ENCODE data around the gene LYRM2.

LYRM2 gene

GRCh38 chr6:89590133-89590532 is 48.4 kb downstream of the LYRM2 start:
- ATAC-seq (no peak), DNase-seq (ENCODE audit: low spot score in 2 of 2) (no peak)
- H3K27ac Mint-ChIP-seq, result peak overlapping the region; percentile 63
- no peak overlapping the region for H3K4me3 Mint-ChIP-seq
- no peaks in the 10 kb centered on the region for H3K9me3 Mint-ChIP-seq
- no peaks in the 10 kb centered on the region for H3K4me1 Mint-ChIP-seq
- no peaks in the 10 kb centered on the region for H3K36me3 Mint-ChIP-seq

- no peaks in the 10 kb centered on the region for H3K4me1 Mint-ChIP-seq
- H3K9me3 Mint-ChIP-seq, result no peaks in the 10 kb centered on the region
- H3K36me3 Mint-ChIP-seq, result no peaks in the 10 kb centered on the region
- H3K4me3 Mint-ChIP-seq, result no peak overlapping the region
- H3K27ac Mint-ChIP-seq, result peak overlapping the region; percentile 63
- DNase-seq (ENCODE audit: low spot score in 2 of 2) (no peak), ATAC-seq (no peak)
Measured at GRCh38 chr6:89589297-89590025, 49.1 kb downstream of the LYRM2 start.

DNA sequence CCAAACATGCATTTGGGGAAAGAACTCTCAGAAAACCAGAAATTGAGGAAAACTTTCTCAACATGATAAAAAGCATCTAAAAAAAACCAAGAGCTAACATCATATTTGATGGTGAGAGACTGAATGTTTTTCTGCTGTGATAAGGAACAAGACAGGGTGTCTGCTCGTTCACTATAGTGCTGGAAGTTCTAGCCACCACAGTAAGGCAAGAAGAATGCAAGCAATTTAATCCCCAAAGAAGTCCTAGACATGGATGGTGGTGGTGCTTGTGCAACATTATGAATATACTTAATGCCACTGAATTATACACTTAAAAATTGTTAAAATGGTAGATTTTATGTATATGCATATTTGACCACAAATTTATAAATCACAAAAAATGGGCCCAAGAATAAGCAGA is 53.4 kb downstream of the LYRM2 start:
- no peaks in the 10 kb centered on the region for H3K36me3 Mint-ChIP-seq
- no peaks in the 10 kb centered on the region for H3K9me3 Mint-ChIP-seq
- DNase-seq (ENCODE audit: low spot score in 2 of 2), result no peak
- H3K27ac Mint-ChIP-seq, result no peak overlapping the region
- no peaks in the 10 kb centered on the region for H3K4me1 Mint-ChIP-seq
- no peak overlapping the region for H3K4me3 Mint-ChIP-seq
- no peak for ATAC-seq

DNA sequence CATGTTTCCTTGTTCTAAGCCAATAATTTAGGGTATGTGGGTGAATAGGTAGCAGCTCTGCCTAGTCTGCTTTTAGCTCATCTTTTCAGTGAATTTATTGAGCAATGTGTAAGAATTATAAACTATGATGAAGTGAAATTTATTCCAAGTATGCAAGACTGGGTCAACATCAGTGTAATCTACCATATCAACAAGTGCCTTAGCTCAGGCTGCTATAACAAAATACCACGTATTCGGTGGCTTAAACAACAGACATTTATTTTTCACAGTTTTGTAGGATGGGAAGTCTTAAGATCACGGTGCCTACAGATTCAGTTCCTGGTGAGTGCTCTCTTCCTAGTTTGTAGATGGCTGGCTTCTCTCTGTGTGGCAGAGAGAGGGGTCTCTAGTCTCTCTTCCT is 54.0 kb downstream of the LYRM2 start:
- ATAC-seq (no peak), DNase-seq (ENCODE audit: low spot score in 2 of 2) (no peak)
- H3K4me3 Mint-ChIP-seq, result no peak overlapping the region
- H3K36me3 Mint-ChIP-seq, result no peaks in the 10 kb centered on the region
- no peak overlapping the region for H3K27ac Mint-ChIP-seq
- no peaks in the 10 kb centered on the region for H3K4me1 Mint-ChIP-seq
- H3K9me3 Mint-ChIP-seq, result no peaks in the 10 kb centered on the region

GRCh38 chr6:89583559-89583958 is 55.0 kb downstream of the LYRM2 start:
- DNase-seq (ENCODE audit: low spot score in 2 of 2) (no peak), ATAC-seq (no peak)
- no peaks in the 10 kb centered on the region for H3K36me3 Mint-ChIP-seq
- no peak overlapping the region for H3K27ac Mint-ChIP-seq
- H3K4me3 Mint-ChIP-seq, result no peak overlapping the region
- H3K4me1 Mint-ChIP-seq, result no peaks in the 10 kb centered on the region
- no peaks in the 10 kb centered on the region for H3K9me3 Mint-ChIP-seq

DNA sequence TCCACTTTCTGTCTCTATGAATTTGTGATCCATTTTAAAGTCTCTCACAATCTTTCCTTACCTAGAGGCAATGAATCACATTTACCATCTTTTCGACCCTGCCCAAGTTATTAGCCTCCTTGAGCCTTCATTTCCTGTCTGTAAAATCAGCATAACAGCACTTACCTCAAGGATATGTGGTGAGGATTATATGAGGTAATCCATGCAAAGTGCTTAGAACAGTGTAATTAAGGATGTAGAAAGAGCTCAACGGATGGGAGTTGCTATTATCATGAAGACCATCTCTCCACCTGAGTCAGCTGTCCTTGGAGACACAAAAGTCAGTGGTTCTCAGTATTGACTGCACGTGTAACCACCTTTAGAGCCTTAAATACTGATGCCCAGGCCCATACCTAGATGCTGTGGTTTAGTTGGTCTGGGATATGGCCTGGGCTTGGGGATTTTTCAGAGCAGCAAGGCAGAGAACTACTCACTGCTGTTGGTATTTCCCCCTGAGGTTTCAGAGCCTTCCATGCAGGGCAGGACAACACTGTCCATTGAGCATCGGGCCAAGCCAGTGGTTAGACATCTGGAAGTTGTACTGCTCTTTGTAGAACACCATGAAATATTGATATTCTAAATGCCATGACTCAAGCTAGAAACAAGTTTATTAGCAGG is 55.8 kb downstream of the LYRM2 start:
- ATAC-seq (no peak), DNase-seq (ENCODE audit: low spot score in 2 of 2) (no peak)
- Mint-ChIP-seq H3K36me3 (no peaks in the 10 kb centered on the region), H3K4me3 (no peak overlapping the region), H3K4me1 (no peaks in the 10 kb centered on the region), H3K9me3 (no peaks in the 10 kb centered on the region), H3K27ac (no peak overlapping the region)

DNA sequence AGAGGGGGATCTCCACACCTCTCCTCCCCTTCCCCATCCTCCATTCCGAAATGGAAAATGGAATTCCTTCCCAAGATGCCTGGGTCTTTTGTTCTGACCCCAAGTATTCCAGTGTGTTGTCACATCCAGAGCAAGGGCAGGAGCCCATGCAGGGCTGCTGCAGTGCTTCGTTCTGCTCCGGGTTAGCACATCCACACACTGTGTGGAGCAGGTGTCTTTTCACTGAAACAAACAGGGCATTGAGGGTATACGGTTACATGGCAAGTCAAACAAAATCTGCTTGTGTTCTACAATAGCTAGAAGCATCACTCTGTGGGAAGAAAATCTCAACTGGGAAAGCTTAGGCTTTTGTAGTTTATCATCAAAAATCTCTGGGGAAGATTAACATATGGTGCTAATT is 56.9 kb downstream of the LYRM2 start:
- no peak overlapping the region for H3K4me3 Mint-ChIP-seq
- ATAC-seq, result no peak
- H3K4me1 Mint-ChIP-seq, result no peaks in the 10 kb centered on the region
- H3K9me3 Mint-ChIP-seq, result no peaks in the 10 kb centered on the region
- no peak overlapping the region for H3K27ac Mint-ChIP-seq
- no peaks in the 10 kb centered on the region for H3K36me3 Mint-ChIP-seq
- no peak for DNase-seq (ENCODE audit: low spot score in 2 of 2)

GRCh38 chr6:89580997-89581666 is 57.4 kb downstream of the LYRM2 start:
- no peaks in the 10 kb centered on the region for H3K9me3 Mint-ChIP-seq

GRCh38 chr6:89575562-89575960 is 63.0 kb downstream of the LYRM2 start:
- ATAC-seq, result no peak
- Mint-ChIP-seq H3K27ac (no peak overlapping the region), H3K9me3 (no peaks in the 10 kb centered on the region), H3K4me1 (no peaks in the 10 kb centered on the region), H3K36me3 (no peaks in the 10 kb centered on the region), H3K4me3 (no peak overlapping the region)
- DNase-seq (ENCODE audit: low spot score in 2 of 2), result no peak

More at GRCh38 chr6:89580997-89581666, 57.4 kb downstream of the LYRM2 start:
- DNase-seq (ENCODE audit: low spot score in 2 of 2) (no peak), ATAC-seq (no peak)
- Mint-ChIP-seq H3K4me3 (no peak overlapping the region), H3K4me1 (no peaks in the 10 kb centered on the region), H3K36me3 (no peaks in the 10 kb centered on the region), H3K27ac (no peak overlapping the region)

GRCh38 chr6:89574910-89575561 is 63.5 kb downstream of the LYRM2 start:
- Mint-ChIP-seq H3K4me1 (no peaks in the 10 kb centered on the region), H3K27ac (no peak overlapping the region), H3K4me3 (no peak overlapping the region), H3K9me3 (no peaks in the 10 kb centered on the region), H3K36me3 (no peaks in the 10 kb centered on the region)
- ATAC-seq (no peak), DNase-seq (ENCODE audit: low spot score in 2 of 2) (no peak)

DNA sequence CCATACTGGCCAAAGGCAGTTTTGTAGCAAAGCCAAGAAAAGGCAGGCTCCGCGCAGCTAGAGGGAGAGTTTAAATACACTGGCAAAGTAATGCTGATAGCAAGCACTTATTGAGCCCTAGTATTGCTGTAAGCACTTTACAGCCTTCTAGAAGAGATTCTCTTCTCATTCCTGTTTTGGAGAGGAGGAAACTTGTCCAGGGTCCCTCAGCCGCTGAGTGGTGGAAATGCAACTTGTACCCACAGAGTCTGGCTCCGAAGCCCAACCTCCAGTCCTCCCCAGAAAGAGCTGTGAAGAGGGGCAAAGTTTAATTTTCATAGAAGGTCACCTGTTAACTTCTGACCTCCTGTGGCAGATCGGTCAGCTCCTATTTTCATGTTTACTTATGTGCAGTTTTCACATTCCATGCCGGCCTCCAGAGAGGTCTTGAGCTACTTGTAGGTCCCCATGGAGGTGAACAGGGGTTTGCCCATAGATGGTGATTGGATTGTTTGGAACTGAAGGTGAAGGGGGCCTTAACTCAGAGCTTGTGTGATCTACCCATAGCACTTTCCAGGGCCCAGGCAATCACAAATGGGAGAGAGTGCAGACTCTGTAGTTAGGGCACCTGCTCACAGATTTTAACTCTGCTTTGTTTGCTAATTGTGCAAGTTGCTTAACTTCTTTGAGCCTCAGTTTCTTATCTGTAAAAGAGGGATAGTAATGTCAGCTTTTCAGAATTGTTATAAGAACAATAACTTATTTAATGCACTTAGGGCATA is 70.7 kb downstream of the LYRM2 start:
- H3K9me3 Mint-ChIP-seq, result no peaks in the 10 kb centered on the region
- no peak for DNase-seq (ENCODE audit: low spot score in 2 of 2)
- no peak overlapping the region for H3K27ac Mint-ChIP-seq
- H3K4me3 Mint-ChIP-seq, result no peak overlapping the region
- H3K36me3 Mint-ChIP-seq, result no peaks in the 10 kb centered on the region
- H3K4me1 Mint-ChIP-seq, result no peaks in the 10 kb centered on the region
- ATAC-seq, result no peak

- Mint-ChIP-seq H3K4me1 (no peaks in the 10 kb centered on the region), H3K9me3 (no peaks in the 10 kb centered on the region), H3K27ac (no peak overlapping the region), H3K36me3 (no peaks in the 10 kb centered on the region), H3K4me3 (no peak overlapping the region)
- DNase-seq (ENCODE audit: low spot score in 2 of 2) (no peak), ATAC-seq (no peak)
Measured at GRCh38 chr6:89566930-89567629, 71.5 kb downstream of the LYRM2 start.

GRCh38 chr6:89566008-89566800 is 72.3 kb downstream of the LYRM2 start:
- H3K27ac Mint-ChIP-seq, result no peak overlapping the region
- DNase-seq (ENCODE audit: low spot score in 2 of 2), result no peak
- no peak overlapping the region for H3K4me3 Mint-ChIP-seq
- no peaks in the 10 kb centered on the region for H3K9me3 Mint-ChIP-seq
- no peaks in the 10 kb centered on the region for H3K4me1 Mint-ChIP-seq
- no peak for ATAC-seq
- no peaks in the 10 kb centered on the region for H3K36me3 Mint-ChIP-seq

Data from stimulated activated effector memory CD8-positive, alpha-beta T cell treated with anti-CD3 and anti-CD28 coated beads, Interleukin-12 subunit alpha, Interleukin-12 subunit beta, amount 100 ng/mL, for 72 hours (primary cell).